ENCODE measurements around the gene TANGO2.

The TANGO2 gene

GRCh38 chr22:19989725-19990067, 31.2 kb upstream of the TANGO2 start:
- Mint-ChIP-seq H3K27me3 (peaks cover 23% of the 10 kb centered on the region), H3K4me1 (peaks cover 6% of the 10 kb centered on the region), H3K4me3 (no peak overlapping the region), H3K36me3 (no peaks in the 10 kb centered on the region), H3K9me3 (peaks cover 4% of the 10 kb centered on the region), H3K27ac (no peak overlapping the region)
- no peak for ATAC-seq

DNA sequence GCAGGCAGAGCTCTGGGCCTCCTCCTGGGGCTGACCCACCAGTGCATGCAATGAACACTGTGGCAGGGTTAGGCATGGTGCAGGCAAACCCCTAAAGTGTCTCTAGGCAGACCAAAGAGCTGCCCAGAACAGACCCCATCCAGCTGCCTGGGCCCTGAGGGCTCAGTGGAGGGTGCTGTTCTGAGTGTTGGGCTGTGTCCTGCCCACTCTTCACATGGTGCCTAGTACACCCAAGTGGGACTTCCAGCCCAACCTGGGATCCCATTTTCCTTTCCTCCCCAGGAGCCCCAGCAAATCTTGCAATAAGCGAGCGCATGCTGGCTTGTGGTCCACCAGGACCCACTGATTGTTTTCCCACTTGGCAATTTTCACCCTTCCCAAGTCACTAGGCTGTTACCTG, 30.7 kb upstream of the TANGO2 start:
- no peaks in the 10 kb centered on the region for H3K36me3 Mint-ChIP-seq
- H3K27me3 Mint-ChIP-seq: peaks cover 23% of the 10 kb centered on the region
- H3K9me3 Mint-ChIP-seq: peaks cover 4% of the 10 kb centered on the region
- no peak overlapping the region for H3K4me3 Mint-ChIP-seq
- no peak overlapping the region for H3K27ac Mint-ChIP-seq
- no peak for ATAC-seq
- peaks cover 6% of the 10 kb centered on the region for H3K4me1 Mint-ChIP-seq

DNA sequence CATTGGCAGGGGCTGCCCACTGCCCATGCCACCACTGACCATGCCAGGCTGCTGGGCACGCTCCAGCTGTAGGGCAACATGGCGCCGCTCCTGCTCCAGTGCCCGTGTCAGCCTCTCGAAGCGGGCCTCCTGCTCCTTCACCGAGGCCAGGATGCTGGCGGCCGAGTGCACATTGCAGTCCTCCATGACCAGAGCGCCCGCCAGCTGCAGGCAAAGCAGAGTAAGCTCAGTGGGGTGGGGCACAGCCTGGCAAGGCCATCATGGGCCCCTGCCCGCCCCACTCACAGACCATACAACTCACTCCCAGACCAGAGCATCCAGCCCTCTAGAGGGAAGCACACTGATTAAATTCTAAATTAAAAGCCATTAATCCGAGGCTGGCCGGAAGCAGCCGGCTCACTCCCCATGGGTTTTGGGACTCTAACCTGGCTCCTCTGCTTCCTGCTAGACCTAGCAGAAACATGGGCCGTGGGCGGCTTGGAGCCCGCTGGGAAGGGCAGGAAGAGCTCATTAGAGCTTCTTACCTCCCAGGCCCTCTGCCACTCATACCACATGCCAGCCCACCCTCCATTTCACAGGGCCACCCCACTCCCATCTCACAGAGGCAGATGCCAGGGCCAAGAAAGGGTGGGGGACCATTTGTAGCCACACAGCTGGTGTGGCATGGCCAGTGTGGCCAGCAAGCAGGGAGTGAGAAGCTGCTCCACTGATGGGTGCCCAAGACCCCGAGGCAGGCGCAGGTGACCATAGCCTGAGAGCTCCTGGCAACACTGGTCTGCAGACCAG, 30.1 kb upstream of the TANGO2 start:
- Mint-ChIP-seq H3K27me3 (peaks cover 21% of the 10 kb centered on the region), H3K36me3 (no peaks in the 10 kb centered on the region), H3K27ac (no peak overlapping the region), H3K9me3 (peaks cover 4% of the 10 kb centered on the region), H3K4me3 (no peak overlapping the region), H3K4me1 (peaks cover 6% of the 10 kb centered on the region)
- ATAC-seq: no peak

GRCh38 chr22:19991395-19991644, 29.6 kb upstream of the TANGO2 start:
- peaks cover 21% of the 10 kb centered on the region for H3K27me3 Mint-ChIP-seq
- no peak for ATAC-seq
- H3K27ac Mint-ChIP-seq: no peak overlapping the region
- peaks cover 4% of the 10 kb centered on the region for H3K9me3 Mint-ChIP-seq
- peaks cover 3% of the 10 kb centered on the region for H3K4me1 Mint-ChIP-seq
- H3K4me3 Mint-ChIP-seq: no peak overlapping the region
- H3K36me3 Mint-ChIP-seq: no peaks in the 10 kb centered on the region

GRCh38 chr22:19991645-19992451, 29.1 kb upstream of the TANGO2 start:
- Mint-ChIP-seq H3K9me3 (peaks cover 4% of the 10 kb centered on the region), H3K27ac (no peak overlapping the region), H3K27me3 (peaks cover 21% of the 10 kb centered on the region), H3K4me1 (no peaks in the 10 kb centered on the region), H3K36me3 (no peaks in the 10 kb centered on the region), H3K4me3 (no peak overlapping the region)
- ATAC-seq: no peak

DNA sequence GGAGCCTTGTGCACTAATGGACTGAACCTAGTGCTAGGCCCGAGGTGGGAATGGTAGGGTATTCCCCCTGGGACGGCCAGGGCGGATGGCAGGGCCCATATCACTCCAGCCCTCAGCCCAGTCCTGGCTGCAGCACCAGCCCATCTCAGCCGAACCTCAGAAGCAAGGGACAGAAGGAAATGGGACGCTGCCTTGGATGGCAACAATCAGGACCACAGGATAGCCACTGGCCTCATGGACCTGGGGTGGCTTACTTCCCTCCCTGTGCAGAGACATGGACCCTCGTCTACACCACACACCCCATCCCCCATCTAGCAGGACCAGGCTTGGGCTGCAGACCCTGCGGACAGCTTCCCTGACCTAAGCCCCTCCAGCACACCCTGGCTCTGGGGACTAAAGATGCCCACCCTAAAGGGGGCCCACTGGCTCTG, 28.4 kb upstream of the TANGO2 start:
- no peak overlapping the region for H3K4me3 Mint-ChIP-seq
- no peak for ATAC-seq
- H3K9me3 Mint-ChIP-seq: peaks cover 4% of the 10 kb centered on the region
- no peak overlapping the region for H3K27ac Mint-ChIP-seq
- no peaks in the 10 kb centered on the region for H3K4me1 Mint-ChIP-seq
- H3K27me3 Mint-ChIP-seq: peaks cover 21% of the 10 kb centered on the region
- no peaks in the 10 kb centered on the region for H3K36me3 Mint-ChIP-seq

GRCh38 chr22:19992921-19993355, 28.0 kb upstream of the TANGO2 start:
- Mint-ChIP-seq H3K27me3 (peaks cover 21% of the 10 kb centered on the region), H3K9me3 (peaks cover 4% of the 10 kb centered on the region), H3K4me1 (no peaks in the 10 kb centered on the region), H3K36me3 (no peaks in the 10 kb centered on the region), H3K27ac (no peak overlapping the region), H3K4me3 (no peak overlapping the region)
- ATAC-seq: no peak

DNA sequence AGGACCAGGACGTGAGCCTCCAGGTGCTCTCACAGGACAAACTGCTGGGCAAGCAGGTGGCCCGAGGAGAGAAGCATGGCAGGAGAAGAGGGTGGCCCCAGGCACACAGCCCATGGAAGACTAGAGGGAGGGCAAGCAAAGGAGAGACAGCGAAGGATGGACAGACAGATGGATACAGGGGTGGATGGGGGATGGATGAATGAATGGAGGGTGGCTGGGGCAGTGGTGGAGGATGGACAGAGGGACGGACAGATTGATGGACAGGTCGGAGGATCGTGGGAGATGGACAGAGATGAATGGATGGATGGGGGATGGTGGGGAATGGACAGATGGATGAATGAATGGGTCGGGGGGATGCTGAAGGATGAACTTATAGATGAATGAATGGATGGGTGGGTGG, 27.0 kb upstream of the TANGO2 start:
- Mint-ChIP-seq H3K27me3 (peaks cover 21% of the 10 kb centered on the region), H3K9me3 (peaks cover 4% of the 10 kb centered on the region), H3K4me1 (no peaks in the 10 kb centered on the region), H3K4me3 (no peak overlapping the region), H3K27ac (no peak overlapping the region), H3K36me3 (no peaks in the 10 kb centered on the region)
- no peak for ATAC-seq

- H3K4me1 Mint-ChIP-seq: no peaks in the 10 kb centered on the region
- no peak overlapping the region for H3K4me3 Mint-ChIP-seq
- H3K36me3 Mint-ChIP-seq: no peaks in the 10 kb centered on the region
- peaks cover 21% of the 10 kb centered on the region for H3K27me3 Mint-ChIP-seq
- no peak overlapping the region for H3K27ac Mint-ChIP-seq
- peaks cover 4% of the 10 kb centered on the region for H3K9me3 Mint-ChIP-seq
- ATAC-seq: no peak
Measured at GRCh38 chr22:19994851-19995610, 25.9 kb upstream of the TANGO2 start.

DNA sequence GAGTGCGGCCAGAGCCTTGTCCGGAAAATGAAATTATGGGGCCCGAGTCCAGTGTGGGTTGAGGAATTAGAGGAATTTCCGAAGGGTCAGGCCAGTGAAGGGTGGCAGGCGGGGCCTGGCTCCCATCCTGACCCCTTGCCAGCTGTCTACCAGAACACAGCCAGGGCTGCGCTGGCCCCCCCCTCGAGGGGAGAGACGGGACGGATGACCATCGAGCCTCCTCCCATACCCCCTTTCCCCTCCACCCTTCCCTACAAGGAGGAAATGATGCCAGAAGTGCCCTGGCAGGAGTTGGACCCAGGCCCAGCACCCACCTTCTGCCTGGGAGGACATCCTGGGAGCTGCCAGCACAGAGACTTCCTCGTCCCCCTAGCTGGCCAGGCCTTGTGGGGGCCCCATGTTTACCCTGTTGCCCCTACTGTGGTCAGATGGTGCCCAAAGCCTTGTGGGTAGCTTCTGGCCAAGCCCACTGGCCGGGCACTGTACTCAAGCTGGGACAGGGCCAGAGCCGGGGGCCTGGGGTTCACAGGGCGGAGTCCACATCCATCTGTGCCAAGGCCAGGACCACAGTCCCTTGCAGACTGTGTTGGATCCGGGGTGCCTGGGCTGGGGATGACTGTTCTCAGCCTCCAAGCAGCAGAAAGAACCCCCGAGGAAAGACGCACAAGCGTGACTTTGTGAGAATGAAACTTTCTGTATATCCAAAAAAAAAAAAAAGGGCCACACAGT, 25.1 kb upstream of the TANGO2 start:
- Mint-ChIP-seq H3K4me1 (no peaks in the 10 kb centered on the region), H3K4me3 (no peak overlapping the region), H3K27me3 (peaks cover 21% of the 10 kb centered on the region), H3K36me3 (no peaks in the 10 kb centered on the region), H3K27ac (no peak overlapping the region), H3K9me3 (peaks cover 4% of the 10 kb centered on the region)
- ATAC-seq: no peak

GRCh38 chr22:19996694-19997384, 24.1 kb upstream of the TANGO2 start:
- H3K36me3 Mint-ChIP-seq: no peaks in the 10 kb centered on the region
- no peaks in the 10 kb centered on the region for H3K4me1 Mint-ChIP-seq
- H3K27ac Mint-ChIP-seq: no peak overlapping the region
- H3K4me3 Mint-ChIP-seq: no peak overlapping the region
- peaks cover 4% of the 10 kb centered on the region for H3K9me3 Mint-ChIP-seq
- no peak for ATAC-seq
- peaks cover 21% of the 10 kb centered on the region for H3K27me3 Mint-ChIP-seq

DNA sequence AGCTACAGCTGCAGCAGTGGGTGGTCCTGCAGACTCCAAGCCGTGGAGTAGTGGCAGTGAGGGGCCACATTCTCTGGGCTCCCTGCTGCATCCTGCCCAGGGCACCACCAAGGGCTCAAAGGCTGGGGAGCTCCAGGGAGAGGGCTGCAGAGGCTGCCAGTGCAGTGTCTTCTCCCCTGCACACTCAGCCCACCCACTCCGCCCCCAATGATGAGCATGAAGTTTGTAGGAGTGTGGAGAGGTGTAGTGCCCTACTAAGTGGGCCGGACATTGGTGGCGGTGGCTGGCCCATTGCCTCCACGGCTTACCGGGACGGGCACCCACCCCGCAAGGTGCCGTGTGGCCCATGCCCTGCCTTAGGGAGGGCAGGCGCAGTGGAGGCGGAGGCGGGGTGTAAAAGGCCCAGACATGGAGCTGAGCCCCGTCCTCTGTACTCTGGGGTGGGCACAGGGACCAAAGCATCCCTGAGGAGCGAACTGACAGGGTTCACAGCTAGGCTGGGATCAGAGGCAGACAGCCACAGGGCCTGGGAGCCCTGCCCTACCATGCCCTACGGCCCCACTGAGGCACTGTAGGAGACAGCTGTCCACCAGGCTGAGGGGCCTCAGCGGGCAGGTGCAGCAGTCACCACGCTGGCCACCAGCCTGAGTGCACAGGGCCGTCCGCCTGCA, 23.2 kb upstream of the TANGO2 start:
- Mint-ChIP-seq H3K4me1 (no peaks in the 10 kb centered on the region), H3K9me3 (peaks cover 5% of the 10 kb centered on the region), H3K4me3 (no peak overlapping the region), H3K36me3 (peaks cover under 1% of the 10 kb centered on the region), H3K27me3 (peaks cover 21% of the 10 kb centered on the region), H3K27ac (no peak overlapping the region)
- ATAC-seq: no peak

DNA sequence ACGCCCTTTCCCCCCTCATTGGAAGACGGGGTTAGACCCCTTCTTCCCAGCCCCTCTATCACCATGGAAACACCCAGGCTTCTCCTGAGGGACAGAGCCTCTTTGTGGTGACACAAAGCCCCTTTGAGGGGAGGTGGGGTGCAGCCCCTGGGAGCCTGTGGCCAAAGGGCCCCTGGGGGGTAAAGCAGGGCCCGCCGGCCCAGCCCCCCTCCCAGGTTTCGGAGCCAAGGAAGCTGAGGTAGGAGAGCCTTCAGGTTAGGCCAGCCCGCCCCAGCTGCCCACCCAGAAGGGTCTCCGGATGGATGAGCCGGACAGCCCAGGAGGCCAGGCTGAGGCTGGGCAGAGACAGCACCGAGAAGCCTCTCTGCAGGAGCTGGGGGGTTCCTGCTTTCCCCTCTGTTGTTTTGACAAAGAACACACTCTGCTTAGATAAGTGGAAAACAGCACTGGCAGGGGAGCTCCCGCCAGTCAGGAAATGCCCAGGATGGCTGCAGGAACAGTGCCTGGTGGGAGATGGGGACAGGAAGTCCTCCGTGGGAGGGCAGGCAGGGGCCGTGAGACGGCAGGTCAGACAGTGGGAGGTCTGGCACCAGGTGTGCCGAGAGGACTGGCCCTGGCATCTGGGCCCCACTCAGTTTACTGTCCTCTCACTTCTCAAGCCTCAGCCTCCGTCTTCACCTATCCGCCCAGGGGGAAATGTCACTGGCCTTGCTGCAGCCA, 22.5 kb upstream of the TANGO2 start:
- Mint-ChIP-seq H3K4me3 (no peak overlapping the region), H3K27me3 (peaks cover 21% of the 10 kb centered on the region), H3K4me1 (no peaks in the 10 kb centered on the region), H3K36me3 (peaks cover 8% of the 10 kb centered on the region), H3K27ac (no peak overlapping the region), H3K9me3 (peaks cover 12% of the 10 kb centered on the region)
- no peak for ATAC-seq

All from stimulated activated memory B cell treated with anti-CD40 and anti-IgM and Interleukin-4, amounts not matched to agents 10 μg/mL and 1 μg/mL and 100 μg/mL, for 72 hours (primary cell).